H9 (cell line): ENCODE results near the gene MTG1. TPM values are rescaled to one million over a fixed set of nuclear protein-coding genes. Genes with fewer than 3 reads are reported as not detected.

ENCODE experiments used
- DNase-seq: peaks from one replicate; pipeline ENCODE4 v3.0.0-alpha.2; 2017
- H2AFZ ChIP-seq: one replicate; pipeline ENCODE4 v1.6.1; 2013; ENCODE audit warnings: mild to moderate bottlenecking, low read length, control low read depth, moderate library complexity
- H2AK5ac ChIP-seq: 2 replicates; pipeline ENCODE4 v1.6.1; 2013; ENCODE audit warnings: low read length, control low read depth, mixed read lengths; ENCODE audit not compliant: insufficient read length
- H2BK120ac ChIP-seq: one replicate; pipeline ENCODE4 v1.6.1; 2013; ENCODE audit warnings: low read depth, mild to moderate bottlenecking, low read length, control low read depth, inconsistent platforms; ENCODE audit not compliant: poor library complexity, severe bottlenecking
- H2BK12ac ChIP-seq: 2 replicates; pipeline ENCODE4 v1.6.1; 2013; ENCODE audit warnings: low read length, control low read depth, mixed read lengths, low read depth; ENCODE audit not compliant: insufficient read length
- H2BK15ac ChIP-seq: 2 replicates; pipeline ENCODE4 v1.6.1; 2013; ENCODE audit warnings: low read depth, low read length, control low read depth
- H2BK20ac ChIP-seq: one replicate; pipeline ENCODE4 v1.6.1; 2013; ENCODE audit warnings: low read depth, mild to moderate bottlenecking, low read length, control low read depth, inconsistent platforms; ENCODE audit not compliant: poor library complexity, severe bottlenecking
- H2BK5ac ChIP-seq: 2 replicates; pipeline ENCODE4 v1.6.1; 2013; ENCODE audit warnings: low read length, control low read depth, mixed read lengths; ENCODE audit not compliant: insufficient read length
- H3K14ac ChIP-seq: 2 replicates; pipeline ENCODE4 v1.6.1; 2013; ENCODE audit warnings: low read length, control low read depth; ENCODE audit not compliant: insufficient read depth
- H3K18ac ChIP-seq: 2 replicates; pipeline ENCODE4 v1.6.1; 2013; ENCODE audit warnings: low read depth, mild to moderate bottlenecking, mixed read lengths, low read length, control low read depth; ENCODE audit not compliant: insufficient read length
- H3K23ac ChIP-seq: 2 replicates; pipeline ENCODE4 v1.6.1; 2013; ENCODE audit warnings: low read length, control low read depth, mixed read lengths, low read depth; ENCODE audit not compliant: insufficient read length
- H3K23me2 ChIP-seq: 2 replicates; pipeline ENCODE4 v1.6.1; 2013; ENCODE audit warnings: low read depth, mild to moderate bottlenecking, mixed read lengths, low read length, control low read depth; ENCODE audit not compliant: insufficient read length, poor library complexity, severe bottlenecking
- H3K27ac ChIP-seq: 2 replicates; pipeline ENCODE4 v1.5.1; 2013; ENCODE audit warnings: low read length, control low read depth, mixed read lengths, low read depth; ENCODE audit not compliant: insufficient read length
- H3K27me3 ChIP-seq: 2 replicates; pipeline ENCODE4 v1.6.1; 2013; ENCODE audit warnings: low read length, control low read depth, inconsistent platforms; ENCODE audit not compliant: insufficient read depth
- H3K4ac ChIP-seq: 2 replicates; pipeline ENCODE4 v1.6.1; 2013; ENCODE audit warnings: low read depth, mild to moderate bottlenecking, control low read depth, inconsistent platforms, low read length, moderate library complexity
- H3K4me1 ChIP-seq: 2 replicates; pipeline ENCODE4 v1.6.1; 2013; ENCODE audit warnings: low read length, control low read depth, inconsistent platforms; ENCODE audit not compliant: insufficient read depth
- H3K4me2 ChIP-seq: 2 replicates; pipeline ENCODE4 v1.6.1; 2013; ENCODE audit warnings: low read length, control low read depth, mixed read lengths; ENCODE audit not compliant: insufficient read length, insufficient read depth
- H3K56ac ChIP-seq: 2 replicates; pipeline ENCODE4 v1.6.1; 2013; ENCODE audit warnings: low read depth, mild to moderate bottlenecking, mixed read lengths, low read length, control low read depth; ENCODE audit not compliant: insufficient read length
- H3K79me1 ChIP-seq: 2 replicates; pipeline ENCODE4 v1.6.1; 2013; ENCODE audit warnings: low read depth, mild to moderate bottlenecking, moderate library complexity, low read length, control low read depth, inconsistent platforms; ENCODE audit not compliant: insufficient read depth, poor library complexity, severe bottlenecking
- H3K79me2 ChIP-seq: 2 replicates; pipeline ENCODE4 v1.6.1; 2013; ENCODE audit warnings: low read length, control low read depth, inconsistent platforms; ENCODE audit not compliant: insufficient read depth
- H3K9ac ChIP-seq: 2 replicates; pipeline ENCODE4 v1.6.1; 2013; ENCODE audit warnings: low read length, control low read depth, mixed read lengths; ENCODE audit not compliant: insufficient read length; ENCODE audit errors: extremely low read depth
- H3K9me3 ChIP-seq: one replicate; pipeline ENCODE4 v1.6.1; 2013; ENCODE audit warnings: low read depth, low read length, inconsistent platforms; ENCODE audit not compliant: control insufficient read depth
- H3T11ph ChIP-seq: one replicate; pipeline ENCODE4 v1.6.1; 2013; ENCODE audit warnings: mild to moderate bottlenecking, low read length, control low read depth, inconsistent platforms
- H4K20me1 ChIP-seq: one replicate; pipeline ENCODE4 v1.6.1; 2013; ENCODE audit not compliant: control insufficient read depth, insufficient read length, insufficient read depth
- H4K5ac ChIP-seq: 2 replicates; pipeline ENCODE4 v1.6.1; 2013; ENCODE audit warnings: low read depth, mild to moderate bottlenecking, mixed read lengths, low read length, control low read depth; ENCODE audit not compliant: insufficient read length
- H4K8ac ChIP-seq: replicated peaks from 2 replicates; pipeline ENCODE4 v1.6.1; 2013; ENCODE audit warnings: low read length, control low read depth, mixed read lengths, low read depth; ENCODE audit not compliant: insufficient read length
- H4K91ac ChIP-seq: 2 replicates; pipeline ENCODE4 v1.6.1; 2013; ENCODE audit warnings: low read depth, mild to moderate bottlenecking, moderate library complexity, mixed read lengths, low read length, control low read depth; ENCODE audit not compliant: insufficient read length
- H3K27ac Mint-ChIP-seq, 3 experiments: 2 replicates in 2 of 3; 3 replicates in 1 of 3; pipeline ENCODE4 v1.8.0; 2020 to 2021; ENCODE audit warnings: mixed read lengths in 3 of 3, mild to moderate bottlenecking in 1 of 3, moderate library complexity in 1 of 3
- H3K27me3 Mint-ChIP-seq: 2 replicates; pipeline ENCODE4 v1.8.0; 2021; ENCODE audit warnings: low read depth, mild to moderate bottlenecking, moderate library complexity, mixed read lengths
- H3K36me3 Mint-ChIP-seq, 3 experiments: 2 replicates in 2 of 3; 3 replicates in 1 of 3; pipeline ENCODE4 v1.8.0; 2020 to 2021; ENCODE audit warnings: low read depth in 3 of 3, mixed read lengths in 3 of 3; ENCODE audit not compliant: insufficient read depth in 1 of 3
- H3K4me1 Mint-ChIP-seq, 2 experiments: 2 replicates each; pipeline ENCODE4 v1.8.0; 2020; ENCODE audit warnings: mixed read lengths in 2 of 2
- H3K4me3 Mint-ChIP-seq, 2 experiments: 2 replicates in 1 of 2; 3 replicates in 1 of 2; pipeline ENCODE4 v1.8.0; 2020 to 2021; ENCODE audit warnings: mild to moderate bottlenecking in 2 of 2, mixed read lengths in 2 of 2, moderate library complexity in 1 of 2
- H3K9me3 Mint-ChIP-seq, 2 experiments: 2 replicates in 1 of 2; 3 replicates in 1 of 2; pipeline ENCODE4 v1.8.0; 2020; ENCODE audit warnings: mild to moderate bottlenecking in 2 of 2, mixed read lengths in 2 of 2, moderate library complexity in 1 of 2
- CTCF ChIP-seq: fragments of 200-600 bp; sonication (generic); conservative IDR thresholded peaks from 3 replicates; pipeline ENCODE4 v1.8.0; 2021; ENCODE audit warnings: antibody characterized with exemption, mild to moderate bottlenecking
- WGBS: extraction: QIAGEN DNeasy Blood & Tissue Kit; methylation state at CpG from one replicate; pipeline ENCODE4 v1.1.7; 2013; ENCODE audit warnings: missing lambda C conversion rate, low lambda C conversion rate, mixed read lengths; ENCODE audit not compliant: insufficient read length; ENCODE audit errors: extremely low coverage; 5-methylcytosine and 5-hydroxymethylcytosine counted together
- total RNA-seq: library from RNA; stranded (reverse); gene quantifications from 2 replicates; pipeline ENCODE4 v1.2.1, GENCODE V29; 2021

Gene MTG1
- total RNA-seq, 1 experiment from 2014 or later = 65.3 TPM

GRCh38 chr10:133445751-133446708 lies 52.1 kb downstream of the MTG1 start:
- Histone ChIP-seq H4K20me1 (no peaks in the 10 kb centered on the region), H2AFZ (no peak overlapping the region), H3K4ac (no peak overlapping the region), H2BK12ac (no peak overlapping the region), H3K4me2 (no peak overlapping the region), H3K79me2 (no peaks in the 10 kb centered on the region), H3K79me1 (no peaks in the 10 kb centered on the region), H3K27ac (no peak overlapping the region), H4K91ac (no peak overlapping the region), H3T11ph (no peak overlapping the region), H4K5ac (no peak overlapping the region), H3K4me1 (no peaks in the 10 kb centered on the region), H2BK120ac (no peak overlapping the region), H3K18ac (no peak overlapping the region), H3K9me3 (peaks cover 77% of the 10 kb centered on the region), H3K27me3 (no peaks in the 10 kb centered on the region), H2BK5ac (no peak overlapping the region), H4K8ac (no peak overlapping the region), H2BK15ac (no peak overlapping the region), H3K9ac (no peak overlapping the region), H3K23me2 (no peaks in the 10 kb centered on the region), H2AK5ac (no peak overlapping the region), H3K14ac (no peak overlapping the region), H2BK20ac (no peak overlapping the region), H3K56ac (no peak overlapping the region), H3K23ac (no peak overlapping the region)
- Mint-ChIP-seq H3K9me3 (peaks cover 81 to 91% of the 10 kb centered on the region in 2 experiments), H3K4me3 (no peak overlapping the region; a peak in 1 of 5 replicates), H3K36me3 (peaks cover 14 to 37% (median 22%) of the 10 kb centered on the region in 3 experiments), H3K4me1 (no peaks in the 10 kb centered on the region), H3K27ac (no peak overlapping the region), H3K27me3 (peaks cover 6% of the 10 kb centered on the region)
- TF ChIP-seq CTCF = no peak
- WGBS = no CpG with 5 or more reads among the region's 80 CpGs
- DNase-seq = no peak
